A673 (cell line): Measurements from ENCODE around the gene IL4R. TPM values are rescaled to one million over a fixed set of nuclear protein-coding genes. Genes with fewer than 3 reads are reported as not detected.

Experiments used
- BruUV-seq: library from RNA; stranded (reverse); fragments of 400-500 nt; replicated peaks from 2 replicates; lab custom pipeline; 2021; lab: Mats Ljungman, UMichigan
- CTCF ChIA-PET: fragments of 300-600 bp; sonication (Branson Sonifier 250); formaldehyde crosslinking; loops from one replicate; lab custom pipeline; 2022; ENCODE audit warnings: antibody characterized with exemption; lab: Charles Lee
- POLR2A ChIA-PET: fragments of 300-600 bp; sonication (Branson Sonifier 250); formaldehyde crosslinking; loops from one replicate; lab custom pipeline; 2022; ENCODE audit warnings: antibody characterized with exemption; ENCODE audit not compliant: low non-redundant PET; lab: Charles Lee
- DNase-seq: peaks from one replicate; pipeline ENCODE4 v3.0.0-alpha.2; 2015; ENCODE audit warnings: low spot score
- H3K27ac ChIP-seq: fragments of 200-600 bp; sonication (generic); 2 replicates; pipeline ENCODE4 v1.5.1; 2016; ENCODE audit warnings: mixed run types, low read depth, mild to moderate bottlenecking, mixed read lengths, antibody characterized with exemption, low read length; ENCODE audit not compliant: poor library complexity, severe bottlenecking
- H3K27me3 ChIP-seq: fragments of 200-600 bp; sonication (generic); replicated peaks from 2 replicates; pipeline ENCODE4 v1.6.1; 2017; ENCODE audit warnings: mixed run types, low read depth, mild to moderate bottlenecking, mixed read lengths, antibody characterized with exemption, low read length; ENCODE audit not compliant: insufficient read depth, poor library complexity
- H3K36me3 ChIP-seq: fragments of 200-600 bp; sonication (generic); 2 replicates; pipeline ENCODE4 v1.6.1; 2016; ENCODE audit warnings: mixed run types, mild to moderate bottlenecking, mixed read lengths, antibody characterized with exemption, low read length; ENCODE audit not compliant: insufficient read depth, poor library complexity, severe bottlenecking
- H3K4me1 ChIP-seq: fragments of 200-600 bp; sonication (generic); 2 replicates; pipeline ENCODE4 v1.6.1; 2017; ENCODE audit warnings: mixed run types, mild to moderate bottlenecking, mixed read lengths, antibody characterized with exemption, low read length; ENCODE audit not compliant: insufficient read depth, poor library complexity, severe bottlenecking
- H3K4me3 ChIP-seq: fragments of 200-600 bp; sonication (generic); 2 replicates; pipeline ENCODE4 v1.5.1; 2016; ENCODE audit warnings: low read depth, mixed run types, mild to moderate bottlenecking, mixed read lengths, low read length; ENCODE audit not compliant: poor library complexity, severe bottlenecking
- H3K9me3 ChIP-seq: fragments of 200-600 bp; sonication (generic); 2 replicates; pipeline ENCODE4 v1.6.1; 2016; ENCODE audit warnings: mixed run types, low read depth, mild to moderate bottlenecking, mixed read lengths, antibody characterized with exemption, low read length; ENCODE audit not compliant: poor library complexity, severe bottlenecking
- CTCF ChIP-seq: fragments of 300-800, 200-600 bp; sonication (generic); conservative IDR thresholded peaks from 2 replicates; pipeline ENCODE4 v1.5.1; 2017; ENCODE audit warnings: low read depth, mild to moderate bottlenecking, antibody characterized with exemption, low read length, moderate library complexity, mixed read lengths
- EZH2 ChIP-seq: fragments of 200-600 bp; sonication (generic); IDR thresholded peaks from 2 replicates; pipeline ENCODE4 v1.6.1; 2017; ENCODE audit warnings: borderline replicate concordance, low read depth, mild to moderate bottlenecking, mixed read lengths, antibody characterized with exemption, low read length; ENCODE audit not compliant: poor library complexity, severe bottlenecking
- intact Hi-C: fragments of 100-400 bp; cut with micrococcal nuclease; formaldehyde crosslinking; loops from one replicate; pipeline ENCODE4 v1.10.0; 2022; ENCODE audit not compliant: unreplicated experiment
- total RNA-seq: library from RNA; stranded (reverse); gene quantifications from 2 replicates; pipeline ENCODE4 v1.2.3, GENCODE V29; 2021

IL4R gene
- total RNA-seq, 1 experiment from 2014 or later, result 22.9 TPM

- BruUV-seq, result no TSS peak
- CTCF ChIA-PET, result no interaction called here
- POLR2A ChIA-PET, result no interaction called here
- intact Hi-C loops, result loop anchor here (5.0 kb wide), 1 partner anchor 92 kb away; no protein-coding TSS in a partner anchor
- no peaks in the 10 kb centered on the region for H3K27me3 ChIP-seq
- no peak for TF ChIP-seq CTCF
- no peak for TF ChIP-seq EZH2
- H3K4me1 ChIP-seq, result peaks cover 15% of the 10 kb centered on the region
- H3K36me3 ChIP-seq, result no peaks in the 10 kb centered on the region
- no peak overlapping the region for H3K27ac ChIP-seq
- DNase-seq, result no peak
- H3K9me3 ChIP-seq, result no peaks in the 10 kb centered on the region
- H3K4me3 ChIP-seq, result no peak overlapping the region
Observed at GRCh38 chr16:27365142-27366089, 51.6 kb downstream of the IL4R start.

GRCh38 chr16:27366687-27367460, 53.1 kb downstream of the IL4R start:
- no TSS peak for BruUV-seq
- H3K36me3 ChIP-seq, result no peaks in the 10 kb centered on the region
- H3K4me1 ChIP-seq, result peaks cover 15% of the 10 kb centered on the region
- ChIA-PET CTCF (interaction anchor here (0.6 to 2.4 kb wide), 9 partner anchors 11 to 257 kb away, joined by 3 to 45 read pairs (median 6); no protein-coding TSS in a partner anchor), POLR2A (no interaction called here)
- peak; percentile 26 for DNase-seq
- TF ChIP-seq EZH2 (no peak), CTCF (no peak)
- peak overlapping the region; percentile 54 for H3K27ac ChIP-seq
- no peaks in the 10 kb centered on the region for H3K27me3 ChIP-seq
- no peak overlapping the region for H3K4me3 ChIP-seq
- intact Hi-C loops, result loop anchor here (5.0 kb wide), 1 partner anchor 90 kb away; no protein-coding TSS in a partner anchor
- H3K9me3 ChIP-seq, result no peaks in the 10 kb centered on the region
